Ammon's horn (tissue), 1 donor: ENCODE data around the gene SSNA1.

Source experiments
- DNase-seq: peaks from one replicate; pipeline ENCODE4 v3.0.0-alpha.2; 2016; ENCODE audit warnings: low spot score

Gene SSNA1

GRCh38 chr9:137201205-137201868 lies 12.9 kb downstream of the SSNA1 start:
- no peak for DNase-seq

GRCh38 chr9:137202966-137203365 lies 14.5 kb downstream of the SSNA1 start:
- no peak for DNase-seq

DNA sequence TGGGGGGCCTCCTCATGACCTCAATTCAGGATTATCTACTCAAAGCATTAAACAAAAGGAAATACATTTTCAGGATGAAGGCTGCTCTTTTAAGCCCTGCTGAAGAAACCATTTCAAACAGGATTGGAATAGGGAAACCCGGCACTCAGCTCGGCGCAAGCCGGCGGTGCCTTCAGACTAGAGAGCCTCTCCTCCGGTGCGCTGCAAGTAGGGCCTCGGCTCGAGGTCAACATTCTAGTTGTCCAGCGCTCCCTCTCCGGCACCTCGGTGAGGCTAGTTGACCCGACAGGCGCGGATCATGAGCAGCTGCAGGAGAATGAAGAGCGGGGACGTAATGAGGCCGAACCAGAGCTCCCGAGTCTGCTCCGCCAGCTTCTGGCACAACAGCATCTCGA lies 16.3 kb downstream of the SSNA1 start:
- no peak for DNase-seq

- peak; percentile 94 for DNase-seq
These were observed 16.9 kb downstream of the SSNA1 start, which contains the start of the genes NDOR1 and TMEM203 for GRCh38 chr9:137205126-137206069. TSS of gene NDOR1 (plus strand) at chr9:137205700. CDS start at chr9:137205778, 78 bp downstream. TSS of gene TMEM203 (minus strand) at chr9:137205648. CDS start at chr9:137205414, 234 bp downstream.

GRCh38 chr9:137206602-137207001 lies 18.1 kb downstream of the SSNA1 start:
- DNase-seq, result no peak

GRCh38 chr9:137211532-137211931 lies 23.1 kb downstream of the SSNA1 start:
- DNase-seq, result no peak

- DNase-seq, result no peak
These were observed 24.0 kb downstream of the SSNA1 start for GRCh38 chr9:137212520-137212919.

DNA sequence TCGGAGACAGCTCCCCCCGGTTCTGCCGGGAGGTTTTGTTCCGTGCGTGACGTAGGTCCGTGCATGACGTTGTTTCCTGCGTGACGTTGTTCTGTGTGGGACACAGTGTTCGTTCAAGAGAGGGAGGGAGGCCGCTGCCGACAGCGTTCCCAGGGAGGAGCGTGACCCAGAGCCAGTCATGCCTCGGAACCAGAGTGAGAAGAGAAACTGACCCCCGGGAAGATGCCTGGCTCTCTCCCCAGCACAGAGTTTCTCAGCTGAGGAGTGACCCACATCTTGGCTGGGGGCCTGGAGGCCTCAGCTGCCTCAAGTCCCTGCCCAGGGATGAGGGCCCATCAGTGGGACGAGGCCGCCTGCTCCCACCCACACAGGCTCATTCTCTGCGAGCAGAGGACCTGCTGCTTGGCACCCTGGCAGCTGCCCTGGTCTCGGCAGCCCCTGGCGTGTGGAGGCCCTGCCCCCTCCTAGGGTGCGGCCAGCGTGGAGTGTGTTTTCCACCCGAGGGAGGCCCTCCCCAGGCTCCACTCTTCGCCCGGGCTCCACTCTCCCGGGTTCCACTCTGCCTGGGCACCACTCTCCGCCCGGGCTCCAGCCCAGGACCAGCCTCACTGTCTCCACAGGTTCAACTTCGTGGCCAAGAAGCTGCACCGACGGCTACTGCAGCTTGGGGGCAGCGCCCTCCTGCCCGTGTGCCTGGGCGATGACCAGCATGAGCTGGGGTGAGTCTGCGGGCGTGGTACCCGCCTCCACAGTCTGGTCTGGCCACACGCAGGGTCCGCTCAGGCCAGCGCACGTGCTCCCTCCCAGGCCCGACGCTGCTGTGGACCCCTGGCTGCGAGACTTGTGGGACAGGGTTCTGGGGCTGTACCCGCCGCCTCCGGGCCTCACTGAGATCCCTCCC lies 24.9 kb downstream of the SSNA1 start:
- DNase-seq, result no peak

DNA sequence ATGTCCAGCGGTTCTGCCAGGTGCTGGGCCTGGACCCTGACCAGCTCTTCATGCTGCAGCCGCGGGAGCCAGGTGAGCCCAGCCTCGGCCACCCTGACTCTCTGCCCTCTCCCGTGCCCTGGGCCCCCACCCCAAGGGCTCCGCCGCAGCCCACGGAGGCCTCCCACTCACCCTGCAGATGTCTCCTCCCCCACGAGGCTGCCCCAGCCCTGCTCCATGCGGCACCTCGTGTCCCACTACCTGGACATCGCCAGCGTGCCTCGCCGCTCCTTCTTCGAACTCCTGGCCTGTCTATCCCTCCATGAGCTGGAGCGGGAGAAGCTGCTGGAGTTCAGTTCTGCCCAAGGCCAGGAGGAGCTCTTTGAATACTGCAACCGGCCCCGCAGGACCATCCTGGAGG lies 26.1 kb downstream of the SSNA1 start:
- no peak for DNase-seq

- DNase-seq, result no peak
These were observed 26.9 kb downstream of the SSNA1 start for GRCh38 chr9:137215196-137215986.

- DNase-seq, result no peak
These were observed 27.9 kb downstream of the SSNA1 start for GRCh38 chr9:137216188-137216965.

- DNase-seq, result no peak
These were observed 29.1 kb downstream of the SSNA1 start for GRCh38 chr9:137217276-137218211.

GRCh38 chr9:137218212-137218753 lies 29.8 kb downstream of the SSNA1 start:
- DNase-seq, result no peak

- DNase-seq, result no peak
These were observed 30.3 kb downstream of the SSNA1 start for GRCh38 chr9:137218754-137219271.

- DNase-seq, result no peak
These were observed 31.4 kb downstream of the SSNA1 start for GRCh38 chr9:137219757-137220316.

DNA sequence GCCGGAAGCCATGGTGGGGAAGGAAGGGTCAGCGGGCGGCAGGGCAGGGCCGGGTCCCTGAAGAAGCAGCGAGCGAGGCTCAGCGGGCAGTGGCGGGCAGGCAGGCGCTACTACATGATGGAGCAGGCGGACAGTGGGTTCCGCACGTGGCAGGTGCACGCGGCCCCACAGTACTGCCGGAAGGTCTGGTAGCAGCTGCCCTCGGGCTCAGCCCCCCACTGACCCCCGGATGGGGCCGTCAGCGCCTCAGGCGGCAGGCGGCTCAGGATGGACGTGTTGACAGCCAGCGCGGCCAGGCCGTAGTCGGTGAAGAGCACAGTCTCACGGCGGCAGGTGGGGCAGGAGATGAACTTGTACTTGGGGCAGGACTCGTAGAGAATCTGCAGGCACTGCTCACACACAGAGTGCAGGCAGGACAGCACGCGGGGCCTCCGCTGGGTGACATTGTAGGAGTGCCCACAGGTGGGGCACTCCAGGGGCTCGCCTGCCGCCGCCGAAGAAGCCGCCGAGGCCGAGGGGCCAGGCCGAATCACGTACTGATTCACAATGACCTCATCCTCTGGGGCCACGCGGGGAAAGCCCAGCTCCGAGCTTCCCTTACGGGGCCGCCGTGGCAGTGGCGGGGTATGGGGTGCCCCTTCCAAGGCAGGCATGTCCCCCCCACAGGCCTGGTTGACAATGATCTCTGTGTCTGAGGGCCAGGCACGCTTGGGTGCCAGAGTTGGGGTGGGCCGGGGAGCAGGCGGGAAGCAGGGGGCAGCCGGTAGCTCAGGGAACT lies 32.0 kb downstream of the SSNA1 start:
- DNase-seq, result no peak

DNA sequence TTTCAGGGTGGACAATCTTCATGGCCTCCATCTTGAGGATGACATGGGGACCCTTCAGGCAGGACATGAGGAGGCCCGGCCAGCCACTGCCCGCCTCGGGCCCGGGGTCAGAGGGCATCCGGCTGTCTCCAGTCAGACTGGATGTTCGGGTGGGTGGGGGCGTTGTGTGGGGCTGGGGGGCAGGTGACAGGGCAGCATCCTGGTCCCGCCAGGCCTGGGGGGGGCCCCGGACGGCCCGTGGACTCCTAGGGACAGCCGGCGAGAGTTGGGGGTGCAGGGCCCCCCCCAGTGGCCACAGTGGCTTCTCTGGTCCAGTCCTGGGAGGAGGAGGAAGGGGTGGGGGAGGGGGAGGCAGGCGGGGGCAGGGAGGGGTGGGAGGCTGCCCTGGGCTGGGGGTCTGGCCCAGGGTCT lies 32.6 kb downstream of the SSNA1 start:
- no peak for DNase-seq
